HG02678 (cell line): ENCODE data around the gene DIO1.

ENCODE experiments used
- ATAC-seq: cut with Tn5 transposase; IDR thresholded peaks from one replicate; pipeline ENCODE4 v1.9.1; 2021; ENCODE audit warnings: mild to moderate bottlenecking, moderate library complexity; ENCODE audit not compliant: unreplicated experiment

The DIO1 gene

GRCh38 chr1:53938136-53938830, 44.3 kb downstream of the DIO1 start:
- ATAC-seq, result no peak

GRCh38 chr1:53942127-53942957, 48.4 kb downstream of the DIO1 start:
- no peak for ATAC-seq

- ATAC-seq, result no peak
These were observed 49.1 kb downstream of the DIO1 start for GRCh38 chr1:53943090-53943489.

- ATAC-seq, result no peak
These were observed 49.6 kb downstream of the DIO1 start for GRCh38 chr1:53943490-53944043.

- no peak for ATAC-seq
These were observed 50.6 kb downstream of the DIO1 start for GRCh38 chr1:53944469-53945182.

- no peak for ATAC-seq
These were observed 51.1 kb downstream of the DIO1 start for GRCh38 chr1:53945183-53945432.

- ATAC-seq, result peak; percentile 69
These were observed 51.7 kb downstream of the DIO1 start, which contains the start of gene IFT25 for GRCh38 chr1:53945433-53946251. Gene IFT25, minus strand, starts transcription at chr1:53945699. Its CDS starts 5,617 bp downstream, at chr1:53940082.

GRCh38 chr1:53946252-53947171, 52.5 kb downstream of the DIO1 start, which contains the start of gene LRRC42:
Gene LRRC42, plus strand, starts transcription at chr1:53946350. Its CDS starts 5,650 bp downstream, at chr1:53952000.
- ATAC-seq, result peak; percentile 62

- ATAC-seq, result no peak
These were observed 53.4 kb downstream of the DIO1 start for GRCh38 chr1:53947172-53947907.

GRCh38 chr1:53948291-53948690, 54.3 kb downstream of the DIO1 start:
- ATAC-seq, result no peak

GRCh38 chr1:53949023-53949990, 55.3 kb downstream of the DIO1 start:
- ATAC-seq, result no peak

GRCh38 chr1:53951697-53952096, 57.7 kb downstream of the DIO1 start:
- ATAC-seq, result no peak

- ATAC-seq, result no peak
These were observed 60.1 kb downstream of the DIO1 start for GRCh38 chr1:53954128-53954527.

- no peak for ATAC-seq
These were observed 62.6 kb downstream of the DIO1 start for GRCh38 chr1:53956308-53957168.

GRCh38 chr1:53957194-53957818, 63.3 kb downstream of the DIO1 start:
- ATAC-seq, result no peak

GRCh38 chr1:53959664-53960250, 65.8 kb downstream of the DIO1 start:
- no peak for ATAC-seq
